ENCODE measurements around the gene GNG12. TPM values are rescaled to one million over a fixed set of nuclear protein-coding genes. Genes with fewer than 3 reads are reported as not detected.

The GNG12 gene
- total and polyA plus RNA-seq, 2 donors (not counting 1 experiment from before 2014, with no cell fraction given): not detected

DNA sequence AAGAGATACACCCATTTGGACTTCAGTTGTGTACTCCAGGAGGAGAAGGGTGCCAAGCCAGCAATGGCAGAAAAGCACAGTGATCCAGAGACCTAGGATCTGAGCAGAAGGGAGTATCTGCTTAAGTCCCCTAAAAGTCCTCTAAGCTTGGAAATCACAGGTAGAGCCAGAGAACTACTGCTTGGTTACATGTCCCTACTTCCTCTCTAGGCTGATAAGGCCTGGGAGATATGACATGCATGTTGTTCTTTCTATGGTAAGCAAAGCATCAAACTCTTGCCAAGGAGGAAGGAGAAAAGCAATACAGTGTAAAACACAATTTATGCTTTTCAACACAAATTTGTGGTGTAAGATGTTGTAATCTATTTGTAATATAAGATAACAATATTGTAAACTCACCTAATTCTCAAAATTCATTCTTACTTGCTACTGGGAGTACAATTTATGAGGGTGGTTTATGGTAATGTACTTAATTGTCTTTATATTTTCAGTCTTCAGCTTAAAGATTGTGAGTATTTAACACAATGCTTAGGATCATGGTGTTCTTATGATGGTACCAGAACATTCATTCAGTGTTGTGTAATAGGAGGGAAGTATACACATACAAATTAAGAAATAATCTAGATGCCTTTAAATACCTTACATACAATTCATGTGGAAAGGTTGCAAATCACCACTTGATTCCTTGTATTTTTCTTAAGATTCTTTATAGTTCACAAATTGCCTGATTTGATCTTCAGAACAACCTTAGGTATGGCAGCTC is 49.1 kb upstream of the GNG12 start:
- Histone ChIP-seq H3K4me2 (replicated peaks; ENCODE audit: low read depth, low read length, poor library complexity, severe bottlenecking) (no peak overlapping the region), H3K9me3 (ENCODE audit: control extremely low read depth in 1 of 3, control insufficient read depth in 2 of 3, insufficient read depth in 1 of 3, low read length in 2 of 3) (no peaks in the 10 kb centered on the region), H3K27me3 (replicated peaks in 1 of 4; ENCODE audit: control extremely low read depth in 1 of 4, control insufficient read depth in 3 of 4, insufficient read depth in 4 of 4, low read length in 3 of 4) (peaks cover 0 to 4% (median 0%) of the 10 kb centered on the region in 4 experiments), H3K79me2 (ENCODE audit: control insufficient read depth, insufficient read depth, low read length) (no peaks in the 10 kb centered on the region), H3K4me1 (ENCODE audit: control insufficient read depth in 2 of 2, insufficient read depth in 2 of 2, low read length in 2 of 2) (no peaks in the 10 kb centered on the region), H3K36me3 (replicated peaks in 1 of 2; ENCODE audit: control extremely low read depth in 1 of 2, control insufficient read depth in 1 of 2, extremely low read depth in 1 of 2, insufficient read depth in 2 of 2, low read length in 1 of 2) (no peaks in the 10 kb centered on the region), H3K9ac (ENCODE audit: low read length) (no peak overlapping the region), H3K27ac (ENCODE audit: low read length in 2 of 2) (no peak overlapping the region), H3K4me3 (ENCODE audit: control extremely low read depth in 1 of 5, extremely low read depth in 1 of 5, insufficient read depth in 1 of 5, low read depth in 2 of 5, low read length in 4 of 5) (no peak overlapping the region), H4K20me1 (ENCODE audit: control insufficient read depth, insufficient read depth, low read length, poor library complexity, severe bottlenecking) (no peaks in the 10 kb centered on the region), H2AFZ (ENCODE audit: insufficient read depth, low read depth, low read length, poor library complexity, severe bottlenecking) (no peak overlapping the region)
- ATAC-seq (ENCODE audit: low read depth): no peak
- H3K9me3 Mint-ChIP-seq (ENCODE audit: insufficient read depth): no peaks in the 10 kb centered on the region
- H3K4me3 Mint-ChIP-seq: no peak overlapping the region
- no peak overlapping the region for H3K27ac Mint-ChIP-seq
- TF ChIP-seq, protein P1, sequence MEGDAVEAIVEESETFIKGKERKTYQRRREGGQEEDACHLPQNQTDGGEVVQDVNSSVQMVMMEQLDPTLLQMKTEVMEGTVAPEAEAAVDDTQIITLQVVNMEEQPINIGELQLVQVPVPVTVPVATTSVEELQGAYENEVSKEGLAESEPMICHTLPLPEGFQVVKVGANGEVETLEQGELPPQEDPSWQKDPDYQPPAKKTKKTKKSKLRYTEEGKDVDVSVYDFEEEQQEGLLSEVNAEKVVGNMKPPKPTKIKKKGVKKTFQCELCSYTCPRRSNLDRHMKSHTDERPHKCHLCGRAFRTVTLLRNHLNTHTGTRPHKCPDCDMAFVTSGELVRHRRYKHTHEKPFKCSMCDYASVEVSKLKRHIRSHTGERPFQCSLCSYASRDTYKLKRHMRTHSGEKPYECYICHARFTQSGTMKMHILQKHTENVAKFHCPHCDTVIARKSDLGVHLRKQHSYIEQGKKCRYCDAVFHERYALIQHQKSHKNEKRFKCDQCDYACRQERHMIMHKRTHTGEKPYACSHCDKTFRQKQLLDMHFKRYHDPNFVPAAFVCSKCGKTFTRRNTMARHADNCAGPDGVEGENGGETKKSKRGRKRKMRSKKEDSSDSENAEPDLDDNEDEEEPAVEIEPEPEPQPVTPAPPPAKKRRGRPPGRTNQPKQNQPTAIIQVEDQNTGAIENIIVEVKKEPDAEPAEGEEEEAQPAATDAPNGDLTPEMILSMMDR (IDR thresholded peaks at IDR 0.05): no peak
- TF ChIP-seq EZH2 (IDR thresholded peaks at IDR 0.05; ENCODE audit: borderline replicate concordance, insufficient read depth, low read depth, low read length, poor library complexity, severe bottlenecking): no peak
- no peak for DNase-seq
- CTCF ChIA-PET: interaction anchor here (0.6 kb wide), 1 partner anchor 11 kb away, joined by 3 read pairs; no protein-coding TSS in a partner anchor
- H3K27me3 Mint-ChIP-seq: peaks cover 9% of the 10 kb centered on the region
- POLR2A ChIA-PET: no interaction called here
- intact Hi-C loops (cut with micrococcal nuclease): no loop called here
- no peaks in the 10 kb centered on the region for H3K4me1 Mint-ChIP-seq

DNA sequence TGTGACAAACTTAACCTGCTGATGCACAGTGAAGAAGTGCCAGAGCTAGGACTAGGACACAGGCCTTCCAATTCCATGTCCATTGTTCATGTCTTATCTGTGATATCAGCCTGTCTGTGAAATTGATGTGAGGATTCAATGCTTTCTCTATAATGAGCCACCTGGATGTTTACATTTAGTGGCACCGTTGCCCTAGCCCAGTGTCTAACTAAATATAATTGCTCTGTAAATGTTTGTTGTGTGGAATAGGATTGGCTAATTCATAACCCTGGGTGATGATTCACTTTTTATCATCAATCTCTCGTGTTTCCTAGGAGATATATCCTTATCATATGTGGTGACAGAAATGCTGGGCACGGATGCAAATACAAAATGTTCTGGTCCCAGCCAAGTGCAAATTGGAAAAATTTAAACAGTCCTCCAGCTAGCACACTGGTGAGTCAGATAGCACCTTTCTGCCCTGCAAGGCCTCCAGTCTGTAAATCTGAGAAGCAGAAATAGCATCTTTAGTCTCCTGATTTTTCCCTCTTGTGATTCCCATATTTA is 46.9 kb upstream of the GNG12 start:
- Histone ChIP-seq H3K36me3 (replicated peaks in 1 of 2; ENCODE audit: control extremely low read depth in 1 of 2, control insufficient read depth in 1 of 2, extremely low read depth in 1 of 2, insufficient read depth in 2 of 2, low read length in 1 of 2) (no peaks in the 10 kb centered on the region), H4K20me1 (ENCODE audit: control insufficient read depth, insufficient read depth, low read length, poor library complexity, severe bottlenecking) (no peaks in the 10 kb centered on the region), H3K9ac (ENCODE audit: low read length) (no peak overlapping the region), H3K27me3 (replicated peaks in 1 of 4; ENCODE audit: control extremely low read depth in 1 of 4, control insufficient read depth in 3 of 4, insufficient read depth in 4 of 4, low read length in 3 of 4) (peaks cover 0 to 4% (median 0%) of the 10 kb centered on the region in 4 experiments), H3K9me3 (ENCODE audit: control extremely low read depth in 1 of 3, control insufficient read depth in 2 of 3, insufficient read depth in 1 of 3, low read length in 2 of 3) (no peaks in the 10 kb centered on the region), H3K27ac (ENCODE audit: low read length in 2 of 2) (no peak overlapping the region), H3K79me2 (ENCODE audit: control insufficient read depth, insufficient read depth, low read length) (no peaks in the 10 kb centered on the region), H2AFZ (ENCODE audit: insufficient read depth, low read depth, low read length, poor library complexity, severe bottlenecking) (no peak overlapping the region), H3K4me2 (replicated peaks; ENCODE audit: low read depth, low read length, poor library complexity, severe bottlenecking) (no peak overlapping the region), H3K4me3 (ENCODE audit: control extremely low read depth in 1 of 5, extremely low read depth in 1 of 5, insufficient read depth in 1 of 5, low read depth in 2 of 5, low read length in 4 of 5) (no peak overlapping the region), H3K4me1 (ENCODE audit: control insufficient read depth in 2 of 2, insufficient read depth in 2 of 2, low read length in 2 of 2) (no peaks in the 10 kb centered on the region)
- no peaks in the 10 kb centered on the region for H3K9me3 Mint-ChIP-seq (ENCODE audit: insufficient read depth)
- DNase-seq (no peak), ATAC-seq (ENCODE audit: low read depth) (no peak)
- H3K4me1 Mint-ChIP-seq: no peaks in the 10 kb centered on the region
- intact Hi-C loops (cut with micrococcal nuclease): no loop called here
- no peaks in the 10 kb centered on the region for H3K27me3 Mint-ChIP-seq
- H3K27ac Mint-ChIP-seq: no peak overlapping the region
- 100% methylated on average over 1 of the region's 3 CpGs for WGBS (ENCODE audit: insufficient coverage)
- H3K4me3 Mint-ChIP-seq: no peak overlapping the region
- ChIA-PET POLR2A (no interaction called here), CTCF (no interaction called here)
- TF ChIP-seq, protein P1 (IDR thresholded peaks at IDR 0.05): no peak
- TF ChIP-seq EZH2 (IDR thresholded peaks at IDR 0.05; ENCODE audit: borderline replicate concordance, insufficient read depth, low read depth, low read length, poor library complexity, severe bottlenecking): no peak
